HepG2 (cell line): ENCODE data around the gene COQ8B. TPM values are rescaled to one million over a fixed set of nuclear protein-coding genes. Genes with fewer than 3 reads are reported as not detected.

ENCODE experiments used
- ATAC-seq: fragments of 200-7000 bp; cut with Tn5 transposase; 3 replicates; pipeline ENCODE4 v1.9.1; 2020; ENCODE audit warnings: mild to moderate bottlenecking, moderate library complexity
- BruUV-seq: library from RNA; stranded (reverse); fragments of 400-500 nt; replicated peaks from 2 replicates; lab custom pipeline; 2021; lab: Mats Ljungman, UMichigan
- CTCF ChIA-PET: fragments of 300-600 bp; formaldehyde crosslinking; extraction: SDS; loops from one replicate; lab custom pipeline; 2021; ENCODE audit warnings: low total read pairs, inconsistent platforms, low intra/inter-chr PET ratio; lab: Yijun Ruan, JAX
- POLR2A ChIA-PET: fragments of 350-600 bp; sonication (Branson Sonifier 250); formaldehyde crosslinking; loops from one replicate; lab custom pipeline; 2020; ENCODE audit warnings: antibody characterized with exemption, inconsistent platforms; lab: Yijun Ruan, JAX
- DNase-seq: peaks from one replicate; pipeline ENCODE4 v3.0.0-alpha.2; 2015; ENCODE audit warnings: low spot score
- FAIRE-seq: peaks from 3 replicates; lab custom pipeline; 2011; peaks lifted over from hg19 to GRCh38; lab: Jason Lieb, UNC
- H2AFZ ChIP-seq: one replicate; pipeline ENCODE4 v1.6.1; 2011; ENCODE audit warnings: low read length, inconsistent platforms
- H3K27ac ChIP-seq: fragments of 300-600 bp; 3 replicates; pipeline ENCODE4 v1.8.0; 2011; ENCODE audit warnings: mixed run types, mild to moderate bottlenecking, mixed read lengths, low read length, inconsistent platforms; ENCODE audit not compliant: insufficient read depth; ENCODE audit errors: extremely low read length
- H3K27me3 ChIP-seq, 2 experiments: fragments of 200-600 bp in 1 of 2; 2 replicates in 1 of 2; 3 replicates in 1 of 2; pipeline versions ENCODE4 v1.6.0 to v1.8.0; 2011; ENCODE audit warnings: low read length in 2 of 2, mild to moderate bottlenecking in 2 of 2, moderate library complexity in 2 of 2, inconsistent platforms in 1 of 2; ENCODE audit not compliant: insufficient read depth in 2 of 2, control insufficient read depth in 1 of 2
- H3K36me3 ChIP-seq, 2 experiments: fragments of 200-600 bp in 1 of 2; replicated peaks in 1 of 2; 2 replicates in 1 of 2; 3 replicates in 1 of 2; pipeline versions ENCODE4 v1.5.1 to v1.8.0; 2011; ENCODE audit warnings: low read length in 2 of 2, inconsistent platforms in 1 of 2; ENCODE audit not compliant: insufficient read depth in 2 of 2, control insufficient read depth in 1 of 2
- H3K4me1 ChIP-seq: 2 replicates; pipeline ENCODE4 v1.5.1; 2012; ENCODE audit warnings: low read length, inconsistent platforms; ENCODE audit not compliant: insufficient read depth
- H3K4me2 ChIP-seq: 2 replicates; pipeline ENCODE4 v1.6.0; 2011; ENCODE audit warnings: low read depth, low read length, inconsistent platforms
- H3K4me3 ChIP-seq, 3 experiments: fragments of 200-600 bp in 1 of 3; sonication (generic), shearing (Covaris generic) in 1 of 3; replicated peaks in 1 of 3; 2 replicates each; pipeline ENCODE4 v1.5.1; 2011 to 2016; ENCODE audit warnings: low read length in 3 of 3, inconsistent platforms in 2 of 3, low read depth in 2 of 3, mild to moderate bottlenecking in 2 of 3, control low read depth in 1 of 3, mixed read lengths in 1 of 3; ENCODE audit not compliant: insufficient read depth in 1 of 3
- H3K79me2 ChIP-seq: one replicate; pipeline ENCODE4 v1.6.1; 2011; ENCODE audit warnings: low read length, inconsistent platforms; ENCODE audit not compliant: insufficient read depth
- H3K9ac ChIP-seq: 2 replicates; pipeline ENCODE4 v1.6.0; 2011; ENCODE audit warnings: mild to moderate bottlenecking, low read depth, low read length, inconsistent platforms; ENCODE audit not compliant: insufficient read depth
- H3K9me3 ChIP-seq: 2 replicates; pipeline ENCODE4 v1.5.1; 2012; ENCODE audit warnings: mild to moderate bottlenecking, low read length
- H4K20me1 ChIP-seq: 2 replicates; pipeline ENCODE4 v1.6.0; 2011; ENCODE audit warnings: inconsistent platforms, mild to moderate bottlenecking, low read length, moderate library complexity; ENCODE audit not compliant: insufficient read depth
- AGO2 ChIP-seq: fragments of 200-400 bp; formaldehyde crosslinking; optimal IDR thresholded peaks from 2 replicates; pipeline ENCODE3; 2017; ENCODE audit warnings: mild to moderate bottlenecking, low read depth, low read length, moderate library complexity
- CHD2 ChIP-seq: IDR thresholded peaks from 2 replicates; pipeline ENCODE4 v1.6.1; 2011; ENCODE audit warnings: low read depth, low read length, improper control_type of control experiment
- HMGA1 ChIP-seq: sonication (generic); formaldehyde crosslinking; conservative IDR thresholded peaks from 2 replicates; pipeline ENCODE4 v1.4.0; 2020; ENCODE audit warnings: missing genetic modification reagents
- MXD1 ChIP-seq: sonication (generic); formaldehyde crosslinking; IDR thresholded peaks from 2 replicates; pipeline ENCODE4 v1.4.0; 2020; ENCODE audit warnings: mild to moderate bottlenecking, missing genetic modification reagents
- RBFOX2 ChIP-seq: fragments of 200-400 bp; formaldehyde crosslinking; IDR thresholded peaks from 2 replicates; pipeline ENCODE4 v1.6.1; 2017; ENCODE audit warnings: low read depth, mild to moderate bottlenecking, low read length
- ZNF207 ChIP-seq: fragments of 450-650 bp; IDR thresholded peaks from 2 replicates; pipeline ENCODE4 v1.6.1; 2016; ENCODE audit warnings: antibody characterized with exemption, borderline replicate concordance
- ZNF768 ChIP-seq: sonication (generic); formaldehyde crosslinking; IDR thresholded peaks from 2 replicates; pipeline ENCODE4 v1.4.0; 2020; ENCODE audit warnings: missing genetic modification reagents
- WGBS: methylation state at CpG from one replicate; pipeline ENCODE4 v1.1.6; 2017; ENCODE audit warnings: low lambda C conversion rate; 5-methylcytosine and 5-hydroxymethylcytosine counted together
- in situ Hi-C: cut with HindIII; loops from 2 replicates; pipeline ENCODE4 v1.10.0; 2017; ENCODE audit warnings: low pct_unique_long_range_greater_than_20kb; ENCODE audit not compliant: extremely low pct_ligation_motif_present
- intact Hi-C: fragments of 100-400 bp; cut with micrococcal nuclease; formaldehyde crosslinking; loops from one replicate; pipeline ENCODE4 v1.10.0; 2022; ENCODE audit not compliant: unreplicated experiment
- polyA plus RNA-seq, 8 experiments: library from polyadenylated mRNA; depleted of rRNA in 3 of 8; stranded (reverse) in 7 of 8; unstranded in 1 of 8; fragments of >200 nt; fragmentation: Illumina TruSeq in 4 of 8; extraction: Trizol in 4 of 8; gene quantifications; 2 replicates each; pipeline versions ENCODE4 v1.2.1 to v1.2.3, GENCODE V29; 2011 to 2016; ENCODE audit warnings: low read depth in 4 of 8, missing spikeins in 1 of 8, mixed read lengths in 1 of 8; ENCODE audit not compliant: insufficient read depth in 1 of 8
- total RNA-seq, 5 experiments: library from RNA; depleted of rRNA; stranded (reverse); fragments of >200 nt; fragmentation: Illumina TruSeq; extraction: Trizol; gene quantifications; 2 replicates each; pipeline ENCODE4 v1.2.3, GENCODE V29; 2016; ENCODE audit warnings: low read depth in 1 of 5

COQ8B gene
- total and polyA plus RNA-seq, 2 of the 13 experiments (the other 11 are each of a cell fraction or from before 2014, with no cell fraction given), result 12.3 to 17.2 TPM

GRCh38 chr19:40742477-40742876, 25.8 kb upstream of the COQ8B start:
- BruUV-seq, result no TSS peak
- TF ChIP-seq CHD2, result no peak
- TF ChIP-seq HMGA1, result no peak
- TF ChIP-seq ZNF768 (CRISPR knock-in tag), result peak; percentile 26; the same call in 1 of the 2 replicates
- TF ChIP-seq RBFOX2, result peak; percentile 48; the same call in 1 of the 2 replicates
- TF ChIP-seq AGO2, result peak; percentile 85
- no peak for TF ChIP-seq ZNF207
- TF ChIP-seq MXD1 (CRISPR knock-in tag), result no peak
- Histone ChIP-seq H3K4me1 (peaks cover 23% of the 10 kb centered on the region), H3K36me3 (peaks cover 1 to 19% of the 10 kb centered on the region in 2 experiments), H3K27ac (no peak overlapping the region), H4K20me1 (no peaks in the 10 kb centered on the region), H3K4me3 (no peak overlapping the region), H3K4me2 (no peak overlapping the region), H2AFZ (no peak overlapping the region), H3K79me2 (no peaks in the 10 kb centered on the region), H3K27me3 (no peaks in the 10 kb centered on the region), H3K9ac (no peak overlapping the region), H3K9me3 (no peaks in the 10 kb centered on the region)
- ChIA-PET CTCF (no interaction called here), POLR2A (interaction anchor here (0.8 to 2.3 kb wide), 6 partner anchors 8 to 56 kb away, joined by 3 to 8 read pairs (median 4); partner anchors contain the start of genes ACTMAP, COQ8B, EGLN2 and ITPKC)
- intact Hi-C loops, result no loop called here
- 92% methylated on average over 9 of the region's 17 CpGs for WGBS
- FAIRE-seq (no peak), ATAC-seq (no peak; the same call in 2 of the 3 replicates), DNase-seq (no peak)
- in situ Hi-C loops, result no loop called here
